Stimulated activated CD4-positive, alpha-beta T cell treated with anti-CD3 and anti-CD28 coated beads, Interleukin-2, amount 100 ng/mL, for 48 hours (primary cell): Measurements from ENCODE around the gene CCDC6.
"Not testable (repeated sequence)": the region's sequence is repeated elsewhere in the genome, so short reads cannot be mapped to it uniquely, and the experiment has no call there.

Experiments used
- DNase-seq, 2 donors: peaks; one replicate each; pipeline ENCODE4 v3.0.0-alpha.2; 2020

The CCDC6 gene

GRCh38 chr10:59750155-59750945, 156.0 kb downstream of the CCDC6 start:
- DNase-seq = no peak

- DNase-seq = no peak
Measured at GRCh38 chr10:59748834-59749233, 157.5 kb downstream of the CCDC6 start.

GRCh38 chr10:59745163-59745650, 161.1 kb downstream of the CCDC6 start:
- no peak for DNase-seq

DNA sequence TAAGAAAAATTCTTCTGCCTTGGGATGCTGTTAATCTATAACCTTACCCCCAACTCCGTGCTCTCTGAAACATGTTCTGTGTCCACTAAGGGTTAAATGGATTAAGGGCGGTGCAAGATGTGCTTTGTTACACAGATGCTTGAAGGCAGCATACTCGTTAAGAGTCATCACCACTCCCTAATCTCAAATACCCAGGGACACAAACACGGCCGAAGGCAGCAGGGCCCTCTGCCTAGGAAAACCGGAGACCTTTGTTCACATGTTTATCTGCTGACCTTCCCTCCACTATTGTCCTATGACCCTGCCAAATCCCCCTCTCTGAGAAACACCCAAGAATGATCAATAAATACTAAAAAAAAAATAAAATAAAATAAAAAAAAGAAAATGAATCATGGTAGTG, 161.6 kb downstream of the CCDC6 start:
- not testable (repeated sequence) for DNase-seq

GRCh38 chr10:59744156-59744555, 162.2 kb downstream of the CCDC6 start:
- DNase-seq = not testable (repeated sequence)

GRCh38 chr10:59741583-59741982, 164.8 kb downstream of the CCDC6 start:
- DNase-seq = no peak

DNA sequence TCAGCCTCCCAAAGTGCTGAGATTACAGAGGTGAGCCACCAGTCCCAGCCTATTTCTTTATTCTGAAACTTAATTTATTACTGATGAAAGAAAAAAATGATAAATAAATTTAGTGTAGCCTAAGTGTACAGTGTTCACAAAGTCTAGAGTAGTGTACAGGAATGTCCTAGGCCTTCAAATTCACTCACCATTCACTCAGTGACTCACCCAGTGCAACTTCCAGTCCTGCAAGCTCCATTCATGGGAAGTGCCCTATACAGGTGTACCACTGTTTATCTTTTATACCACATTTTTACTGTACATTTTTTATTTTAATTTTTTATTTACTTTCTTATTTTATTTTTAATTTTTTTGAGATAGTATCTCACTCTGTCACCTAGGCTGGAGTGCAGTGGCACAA, 165.3 kb downstream of the CCDC6 start:
- no peak for DNase-seq
